GM10847 (cell line): ENCODE data around the gene EPHB1.

ENCODE experiments used
- POLR2A ChIP-seq: IDR thresholded peaks from 2 replicates; pipeline ENCODE4 v1.6.1; 2011; ENCODE audit not compliant: insufficient read length; ENCODE audit errors: extremely low read depth

The EPHB1 gene

DNA sequence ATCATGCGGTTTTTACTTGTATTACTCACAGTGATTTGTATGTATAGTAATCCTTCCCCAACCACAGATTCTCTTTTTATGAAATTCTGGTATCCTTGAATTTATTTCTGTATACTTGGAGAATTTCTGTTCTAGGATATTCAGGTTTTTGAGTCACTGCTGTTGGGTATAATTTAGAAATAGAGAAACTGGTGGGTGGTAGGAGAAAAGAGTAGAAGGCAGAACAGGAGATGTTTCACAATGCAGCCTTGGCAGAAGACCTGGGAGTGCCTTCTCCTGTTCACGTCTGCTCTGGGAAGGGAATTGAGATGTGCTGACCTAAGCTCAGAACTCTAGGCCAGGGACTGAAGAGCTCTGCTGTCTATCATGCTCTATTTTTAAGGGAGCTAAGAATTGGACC lies 193.6 kb downstream of the EPHB1 start:
- no peak for TF ChIP-seq POLR2A

DNA sequence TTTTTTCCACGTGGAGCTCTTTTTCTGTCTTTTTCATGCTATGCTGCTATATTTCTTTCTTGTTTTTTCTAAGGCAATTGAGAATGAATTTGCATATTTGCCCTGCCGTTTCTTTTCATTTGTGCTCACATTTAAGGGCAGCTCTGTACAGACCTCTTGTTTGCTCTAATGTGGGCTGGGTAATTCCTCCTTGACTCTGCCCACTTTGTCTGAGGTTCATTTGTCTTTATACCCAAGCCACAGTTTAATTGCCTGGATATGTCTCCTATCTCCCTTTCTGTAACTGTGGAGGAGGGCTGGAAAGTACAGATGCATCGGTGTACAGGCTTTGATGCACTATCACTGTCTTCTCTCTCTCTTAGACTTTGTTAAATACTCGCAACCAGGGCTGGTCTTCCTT lies 195.9 kb downstream of the EPHB1 start:
- TF ChIP-seq POLR2A = no peak

DNA sequence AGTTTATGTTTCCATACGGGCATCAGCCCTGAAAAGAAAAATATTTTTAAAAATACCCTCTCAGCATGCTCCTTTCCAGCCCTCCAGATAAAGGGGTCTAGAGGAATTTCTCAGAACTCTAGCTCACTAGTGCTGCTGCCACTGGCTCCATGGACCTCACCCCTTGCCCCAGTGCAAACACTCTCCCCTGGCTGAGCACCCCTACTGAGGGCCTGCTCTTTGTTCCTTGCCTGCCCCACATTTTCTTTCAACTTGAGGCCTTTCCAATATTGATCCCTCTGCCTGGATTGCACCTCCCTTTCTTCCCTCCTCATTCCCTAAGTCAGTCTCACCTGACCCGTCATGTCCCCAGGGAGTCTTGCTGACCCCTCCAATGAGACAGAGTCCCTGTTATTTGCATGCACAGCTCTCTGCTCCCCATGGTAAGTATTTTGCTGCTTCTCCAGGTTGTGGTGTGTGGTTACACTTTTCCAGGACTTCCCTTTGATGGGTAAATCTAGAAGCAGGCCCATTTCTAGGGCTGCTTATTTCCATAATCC lies 196.5 kb downstream of the EPHB1 start:
- TF ChIP-seq POLR2A = no peak

DNA sequence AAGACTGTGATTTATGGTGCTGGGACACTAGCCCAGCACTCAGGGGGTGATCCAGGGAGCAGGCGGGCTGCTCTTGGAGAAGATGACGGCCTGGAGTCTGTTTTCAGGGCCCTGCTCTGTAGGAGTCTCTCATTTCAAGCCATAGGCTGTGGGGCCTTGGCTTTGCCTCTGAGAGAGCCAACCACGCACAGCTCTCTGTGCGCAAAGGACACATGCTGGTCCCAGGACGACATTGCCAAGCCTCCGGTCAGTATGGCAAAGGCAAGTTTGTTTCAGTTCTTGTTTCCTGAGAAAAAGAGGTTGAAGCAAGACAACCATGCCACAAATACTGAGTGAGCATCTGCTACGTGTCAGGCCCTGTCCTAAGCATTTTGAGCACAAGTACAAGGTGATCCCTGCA lies 197.1 kb downstream of the EPHB1 start:
- TF ChIP-seq POLR2A = no peak

DNA sequence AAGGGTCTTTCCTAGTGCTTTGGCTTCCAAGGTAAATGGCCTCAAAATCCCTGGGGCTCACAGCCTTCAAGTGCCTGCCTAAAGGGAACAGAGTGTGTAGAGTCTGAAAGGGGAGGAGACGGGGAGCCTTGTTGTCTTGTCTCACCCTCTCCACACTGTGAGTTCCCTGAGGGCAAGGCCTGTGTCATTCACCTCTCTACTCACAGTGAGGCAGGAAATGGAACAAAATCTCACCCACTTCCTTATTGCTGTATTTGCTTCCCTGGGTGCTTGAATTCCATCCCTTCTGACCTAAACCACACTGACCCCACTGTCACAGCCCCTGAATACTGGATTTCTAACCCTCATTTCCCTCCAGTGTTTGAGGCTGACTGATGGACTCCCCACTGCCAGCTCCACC lies 197.5 kb downstream of the EPHB1 start:
- no peak for TF ChIP-seq POLR2A

DNA sequence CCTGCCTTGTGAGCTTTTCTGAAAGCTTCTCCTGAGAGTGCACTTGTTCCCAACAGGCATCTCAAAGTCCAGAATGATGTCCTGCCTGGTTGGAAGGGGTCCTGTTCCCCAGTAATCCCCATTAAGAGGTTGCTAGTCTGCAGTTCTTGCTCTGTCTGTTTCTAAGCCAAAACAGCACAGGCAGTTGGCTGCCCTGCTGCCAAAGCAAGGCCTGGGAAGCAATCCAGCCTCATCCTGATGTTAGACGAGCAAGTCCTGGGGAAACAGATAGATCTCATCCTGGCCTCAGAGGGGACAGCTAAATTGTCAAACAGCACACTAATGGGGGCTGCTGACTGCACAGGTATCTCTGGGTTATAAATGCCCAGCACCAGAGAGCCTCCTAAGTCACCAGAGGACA lies 198.0 kb downstream of the EPHB1 start:
- TF ChIP-seq POLR2A = no peak

DNA sequence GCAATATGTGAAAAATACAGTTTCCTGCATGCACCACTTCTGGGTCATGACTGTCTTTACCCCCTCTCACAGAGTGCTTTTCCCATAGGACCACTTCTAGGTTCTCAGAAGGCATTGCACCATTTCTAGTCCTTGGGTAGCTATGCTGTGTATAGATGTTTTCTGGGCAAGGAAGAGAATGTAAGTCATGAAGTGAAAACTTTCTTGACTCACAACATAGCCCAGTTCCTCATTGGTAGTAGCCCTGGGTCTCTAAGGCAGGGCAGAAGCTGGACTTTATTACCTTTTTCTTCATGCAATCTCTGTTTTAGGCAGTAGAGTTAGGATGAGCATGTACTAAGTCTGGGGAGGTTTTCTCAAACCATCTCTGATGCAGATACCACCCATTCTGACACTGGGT lies 203.1 kb downstream of the EPHB1 start:
- no peak for TF ChIP-seq POLR2A

DNA sequence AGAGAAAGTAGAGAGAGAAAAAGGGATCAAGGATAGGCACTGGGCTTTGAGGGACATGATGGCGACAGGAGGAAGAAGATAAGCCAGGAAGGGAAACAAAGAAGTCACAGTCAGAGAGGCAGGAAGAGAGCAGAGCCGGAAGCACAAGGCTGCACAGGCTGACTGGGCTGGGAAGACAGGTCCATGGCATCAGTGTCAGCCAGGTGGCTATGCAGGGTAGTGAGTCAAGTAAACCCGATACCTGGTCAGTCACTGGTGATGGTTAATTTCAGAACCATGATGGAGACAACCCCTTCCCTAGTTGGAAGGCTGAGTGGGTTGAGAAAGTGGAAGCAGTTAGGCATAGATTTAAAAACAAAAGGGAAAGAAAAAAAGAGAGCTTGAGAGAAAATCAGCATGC lies 203.8 kb downstream of the EPHB1 start:
- TF ChIP-seq POLR2A = no peak

DNA sequence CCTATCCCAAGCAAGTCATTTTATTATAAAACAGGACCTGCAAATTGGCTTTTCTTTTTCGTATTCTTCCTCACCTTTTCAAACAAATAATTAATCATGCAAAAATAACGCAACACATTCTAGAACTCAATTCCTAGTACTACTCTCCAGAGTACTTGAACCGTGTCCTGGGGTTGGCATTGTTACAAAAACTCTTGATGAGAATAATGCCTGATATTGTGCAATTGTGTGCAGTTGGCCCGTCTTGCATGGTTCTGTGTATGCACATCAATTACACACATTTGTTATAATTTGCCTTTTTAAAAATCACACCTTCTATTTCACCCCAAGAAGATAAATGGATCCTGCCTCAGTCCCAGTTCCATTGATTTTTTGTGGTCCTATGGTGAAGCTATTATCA lies 205.4 kb downstream of the EPHB1 start:
- TF ChIP-seq POLR2A = no peak

DNA sequence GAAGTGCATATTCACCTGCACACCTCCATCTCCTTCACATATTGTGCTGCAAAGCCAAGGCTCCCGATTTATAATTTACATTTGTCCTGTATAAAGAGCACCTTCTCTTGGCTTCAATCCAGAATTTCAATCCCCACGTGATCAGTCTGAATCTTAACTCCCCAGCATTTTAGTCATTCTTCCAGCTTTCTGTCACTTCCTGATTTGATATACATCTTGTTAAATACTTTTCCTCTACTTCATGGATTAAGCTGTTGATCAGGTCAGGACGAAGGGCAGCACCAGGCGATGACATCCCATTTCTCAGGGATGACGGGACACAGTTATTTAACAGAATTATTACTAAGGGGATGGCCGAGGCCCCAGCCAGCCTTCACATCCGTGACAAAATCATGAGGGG lies 212.5 kb downstream of the EPHB1 start:
- no peak for TF ChIP-seq POLR2A

DNA sequence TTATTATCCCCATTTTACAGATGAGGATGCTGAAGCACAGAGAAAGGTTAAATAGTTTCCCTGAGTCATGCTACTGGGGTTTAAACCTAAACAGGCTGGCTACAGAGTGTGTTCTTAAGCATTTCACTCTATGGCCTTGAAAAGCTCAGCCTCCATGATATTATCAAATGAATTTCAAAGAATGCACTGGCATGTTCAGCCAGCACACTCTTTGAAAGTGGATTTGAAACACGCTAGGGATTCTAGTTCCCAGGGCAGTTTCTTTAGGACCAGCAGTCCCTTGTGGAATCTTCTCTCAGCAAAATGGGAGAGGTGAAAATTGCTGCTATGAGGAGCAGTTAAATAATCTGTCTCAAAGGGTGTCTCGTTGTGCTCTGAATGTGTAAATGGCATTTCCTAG lies 213.3 kb downstream of the EPHB1 start:
- no peak for TF ChIP-seq POLR2A

DNA sequence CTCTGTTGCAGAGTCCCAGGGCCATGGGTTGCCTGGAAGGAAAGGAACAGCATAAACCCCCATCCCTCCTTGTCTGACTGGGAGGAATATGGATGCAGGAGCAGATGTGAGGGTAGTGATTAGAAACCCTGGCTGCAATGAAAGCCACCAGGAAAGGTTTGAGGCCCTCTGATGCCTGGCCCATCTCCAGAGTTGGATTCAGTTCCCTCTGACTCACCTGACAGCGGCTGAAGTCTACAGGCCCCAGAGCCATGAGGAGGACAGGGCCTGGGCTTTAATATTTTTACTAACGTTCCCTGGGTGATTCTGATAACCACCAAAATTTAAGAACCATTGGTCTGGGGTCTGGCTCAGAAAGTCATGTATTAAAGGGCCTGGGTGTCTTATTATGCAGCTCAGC lies 214.0 kb downstream of the EPHB1 start:
- TF ChIP-seq POLR2A = no peak

DNA sequence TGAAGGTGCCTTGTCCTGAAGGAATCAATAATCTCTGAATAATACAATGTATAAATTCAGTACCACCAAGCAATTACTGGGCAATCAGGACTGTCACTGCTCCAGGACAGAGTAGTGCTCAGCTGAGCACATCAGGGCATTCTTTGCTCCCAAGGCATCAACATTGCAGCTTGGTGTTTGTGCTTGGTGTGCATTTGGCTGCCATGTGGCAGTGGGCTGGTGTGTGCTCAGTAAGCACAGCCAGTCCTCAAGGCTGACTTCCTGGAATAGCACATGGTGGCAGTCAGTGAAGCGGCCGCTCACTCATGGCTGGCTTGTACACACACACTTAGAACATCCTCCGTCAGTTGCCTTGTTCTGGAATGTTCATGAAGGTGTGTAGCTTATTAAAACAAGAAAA lies 217.0 kb downstream of the EPHB1 start:
- no peak for TF ChIP-seq POLR2A

DNA sequence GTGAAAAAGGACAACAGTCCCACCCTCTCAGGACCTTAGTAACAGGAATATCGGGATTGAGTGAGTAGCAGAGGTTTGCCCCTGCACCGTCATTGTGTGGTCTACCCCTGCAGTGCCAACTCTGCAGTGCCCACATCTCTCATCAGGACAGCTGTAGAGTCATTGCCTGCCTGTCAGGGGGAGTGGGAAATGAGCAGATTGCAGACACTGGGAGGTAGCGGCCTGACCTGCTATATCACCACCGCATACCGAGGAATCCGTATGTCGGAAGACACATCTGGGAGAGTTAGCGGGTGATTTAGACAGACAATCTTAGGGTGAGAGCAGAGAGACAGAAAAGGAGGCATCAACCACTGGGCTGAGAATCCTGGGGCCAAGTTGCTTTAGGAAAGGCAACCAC lies 218.1 kb downstream of the EPHB1 start:
- no peak for TF ChIP-seq POLR2A

DNA sequence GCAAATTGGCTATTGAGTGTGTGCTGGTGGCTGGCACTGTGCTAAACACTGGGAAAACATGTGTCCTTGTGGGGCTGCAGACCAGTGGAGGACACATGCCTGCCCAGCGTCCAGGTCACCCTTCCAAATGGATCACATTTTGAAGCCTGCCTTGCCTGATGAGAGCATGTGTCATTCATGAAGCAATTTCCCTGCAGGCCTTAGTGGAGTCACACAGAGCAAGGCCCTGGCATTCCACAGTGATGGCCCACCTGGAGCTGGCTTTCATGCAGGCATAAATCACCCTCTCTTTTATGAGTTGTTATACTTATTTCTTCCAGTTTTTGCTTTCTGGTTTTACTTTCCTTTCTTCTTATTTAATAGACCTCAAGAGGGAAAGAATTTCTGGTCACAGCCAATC lies 219.5 kb downstream of the EPHB1 start:
- no peak for TF ChIP-seq POLR2A

DNA sequence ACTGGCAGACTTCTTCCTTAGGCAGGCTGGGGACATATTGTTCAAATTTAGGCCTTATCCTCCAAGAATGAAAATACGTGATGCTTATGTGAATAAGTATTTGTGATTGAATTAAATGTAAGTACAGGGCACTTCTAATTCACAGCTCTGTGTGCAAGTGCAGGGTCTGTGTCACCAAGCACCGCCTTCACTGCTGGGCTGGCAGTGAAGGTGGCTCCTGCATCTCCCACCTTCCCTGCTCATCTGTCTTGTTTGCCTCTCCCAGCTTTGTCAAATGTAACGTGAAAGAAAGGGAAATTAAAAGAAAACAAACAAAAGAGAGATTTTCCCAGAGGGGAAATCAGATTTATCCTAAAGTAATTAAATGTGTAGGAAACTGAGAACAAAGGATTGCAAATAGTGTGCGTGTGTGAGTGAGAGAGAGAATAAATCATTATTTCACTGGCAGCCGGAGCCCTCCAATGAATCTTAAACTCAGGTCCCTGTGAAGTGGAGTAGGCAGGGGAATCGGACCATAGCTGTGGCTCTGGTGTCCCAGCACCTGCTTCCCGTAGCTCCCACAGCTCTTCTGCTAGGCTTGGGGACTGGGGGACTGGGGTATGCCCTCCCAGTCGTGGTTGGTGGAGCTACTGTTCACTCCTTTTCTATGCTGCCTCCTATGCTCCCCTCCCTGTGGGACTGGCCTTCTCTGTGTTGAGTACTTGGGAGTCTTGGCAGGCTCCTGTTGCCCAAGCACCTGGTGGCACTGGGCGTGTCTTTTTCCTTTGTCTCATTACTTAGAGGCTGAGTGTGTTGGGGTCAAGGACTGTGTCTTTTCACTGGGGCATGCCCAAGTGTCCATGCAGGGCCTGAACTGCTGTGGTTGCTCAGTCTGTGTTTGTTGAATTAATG lies 222.2 kb downstream of the EPHB1 start:
- no peak for TF ChIP-seq POLR2A
